COR-L47 (cell line): Measurements from ENCODE around the gene C1GALT1.
"Not testable (repeated sequence)": the region's sequence is repeated elsewhere in the genome, so short reads cannot be mapped to it uniquely, and the experiment has no call there.

Source experiments
- DNase-seq: peaks from one replicate; lab custom pipeline; 2025; lab: John Stamatoyannopoulos, UW

C1GALT1 gene

GRCh38 chr7:7237201-7237977, 55.0 kb downstream of the C1GALT1 start:
- no peak for DNase-seq

DNA sequence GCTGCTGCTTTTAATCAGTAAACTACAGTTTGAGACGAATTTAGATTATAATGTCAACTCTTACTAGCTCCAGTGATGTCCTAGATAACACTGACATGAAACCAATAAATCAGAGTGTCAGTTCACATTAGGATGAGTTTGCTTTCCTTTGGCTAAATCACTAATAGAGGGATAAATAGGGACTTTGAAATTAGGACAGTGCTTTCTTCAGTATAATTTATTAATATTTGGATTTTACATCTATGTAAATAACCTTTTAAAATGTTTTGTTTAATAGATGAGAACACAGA, 55.6 kb downstream of the C1GALT1 start:
- no peak for DNase-seq

- DNase-seq: no peak
These were observed 57.0 kb downstream of the C1GALT1 start for GRCh38 chr7:7239346-7239745.

DNA sequence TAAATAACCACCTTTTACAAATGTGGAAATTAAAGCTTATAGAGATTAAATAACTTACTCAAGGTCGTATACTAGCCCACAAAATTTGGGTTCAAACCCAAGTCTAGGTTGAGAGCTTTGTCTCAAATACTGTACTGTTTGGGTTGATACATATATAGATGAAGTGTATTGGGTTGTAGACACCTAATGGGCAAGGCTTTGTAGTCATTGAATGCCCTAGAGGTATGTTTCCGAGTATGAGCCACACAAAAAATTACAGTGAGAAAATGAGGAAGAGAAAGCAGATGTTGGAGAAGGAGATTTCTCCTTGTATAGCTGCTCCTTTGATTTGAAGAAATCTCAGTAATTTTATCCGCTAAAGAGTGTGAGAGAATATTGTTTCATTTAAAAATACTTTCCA, 60.6 kb downstream of the C1GALT1 start:
- no peak for DNase-seq

DNA sequence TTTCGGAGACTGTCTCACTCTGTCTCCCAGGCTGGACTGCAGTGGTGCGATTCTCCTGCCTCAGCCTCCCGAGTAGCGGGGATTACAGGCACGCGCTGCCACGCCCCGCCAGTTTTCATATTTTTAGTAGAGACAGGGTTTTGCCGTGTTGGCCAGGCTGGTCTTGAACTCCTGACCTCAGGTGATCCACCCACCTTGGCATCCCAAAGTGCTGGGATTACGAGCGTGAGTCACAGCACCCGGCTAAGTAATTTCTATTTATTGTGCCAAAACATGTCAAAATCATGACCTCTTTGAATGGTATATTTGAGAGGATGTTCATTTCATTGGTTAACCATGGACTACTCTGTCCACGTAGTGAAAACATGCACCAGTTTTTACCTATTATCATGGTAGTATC, 62.9 kb downstream of the C1GALT1 start:
- not testable (repeated sequence) for DNase-seq

GRCh38 chr7:7246223-7246622, 63.9 kb downstream of the C1GALT1 start:
- no peak for DNase-seq

DNA sequence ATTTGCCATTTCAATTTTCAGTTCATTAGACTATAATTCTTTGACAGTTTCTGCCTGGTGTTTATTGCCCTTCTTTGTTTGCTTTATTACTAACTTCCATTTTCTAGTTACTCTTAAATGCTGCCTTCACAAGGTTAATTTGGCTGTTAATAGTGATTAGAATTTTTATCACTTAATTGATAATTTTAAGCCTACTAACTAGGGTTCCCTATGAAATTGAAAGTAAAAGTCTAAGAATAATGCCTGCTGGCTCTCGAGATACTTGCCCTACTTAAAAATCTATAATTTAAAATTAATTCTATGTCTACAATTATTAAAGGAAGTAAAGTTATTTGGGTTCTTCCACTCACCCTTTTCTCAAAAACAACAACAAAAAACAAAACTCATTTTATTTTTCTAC, 65.3 kb downstream of the C1GALT1 start:
- DNase-seq: no peak

DNA sequence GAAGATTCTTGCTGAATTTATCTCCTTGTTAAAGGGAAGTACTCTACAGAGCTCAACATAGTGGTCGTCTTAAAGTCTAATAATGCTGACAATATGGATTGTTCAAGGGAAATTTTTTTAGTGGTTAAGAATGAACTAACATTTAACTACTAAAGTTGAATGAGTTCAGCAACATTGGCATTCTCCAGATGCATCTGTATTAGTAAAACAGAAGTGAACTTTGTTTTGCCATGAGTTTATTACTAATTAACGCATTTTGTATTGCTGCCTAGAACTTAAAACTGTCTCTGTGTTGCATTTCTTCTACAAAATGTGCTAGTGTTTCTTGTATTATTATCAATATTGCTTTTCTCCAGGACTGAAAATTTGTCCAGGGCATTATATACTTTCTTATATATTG, 67.5 kb downstream of the C1GALT1 start:
- no peak for DNase-seq

DNA sequence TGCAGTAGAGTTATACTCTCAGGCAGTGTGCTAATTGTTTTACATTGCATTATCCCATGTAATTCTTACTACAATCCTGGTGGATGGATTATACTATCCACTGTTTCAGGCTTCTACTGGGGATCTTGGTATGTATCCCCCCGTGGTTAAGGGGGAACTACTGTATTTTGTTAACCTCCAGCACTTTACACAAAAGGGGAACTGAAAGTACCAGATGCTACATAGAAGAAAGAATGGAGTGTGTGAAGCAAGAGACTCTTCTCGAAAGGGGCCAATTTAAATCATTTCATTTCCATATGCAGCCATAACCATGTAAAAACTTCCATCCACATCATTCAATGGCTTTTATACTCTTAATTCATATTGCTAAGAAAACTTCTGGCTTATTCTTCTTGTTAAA, 69.4 kb downstream of the C1GALT1 start:
- DNase-seq: no peak

DNA sequence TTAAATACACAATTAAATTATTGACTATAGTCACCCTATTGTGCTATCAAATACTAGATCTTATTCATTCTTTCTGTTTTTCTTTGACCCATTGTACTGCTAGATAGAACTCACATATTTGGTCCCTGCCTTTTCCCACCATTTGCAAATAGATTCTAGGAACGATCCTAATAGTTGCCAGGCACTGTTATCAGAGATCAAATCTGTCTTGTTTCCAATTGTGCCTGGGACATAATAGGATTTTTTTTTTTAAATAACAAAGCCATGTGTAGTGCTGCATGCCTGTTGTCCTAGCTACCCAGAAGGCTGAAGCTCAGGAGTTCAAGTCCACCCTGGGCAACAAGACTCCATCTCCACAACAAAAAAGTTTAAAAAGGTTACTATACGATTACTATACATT, 72.0 kb downstream of the C1GALT1 start:
- DNase-seq: no peak

DNA sequence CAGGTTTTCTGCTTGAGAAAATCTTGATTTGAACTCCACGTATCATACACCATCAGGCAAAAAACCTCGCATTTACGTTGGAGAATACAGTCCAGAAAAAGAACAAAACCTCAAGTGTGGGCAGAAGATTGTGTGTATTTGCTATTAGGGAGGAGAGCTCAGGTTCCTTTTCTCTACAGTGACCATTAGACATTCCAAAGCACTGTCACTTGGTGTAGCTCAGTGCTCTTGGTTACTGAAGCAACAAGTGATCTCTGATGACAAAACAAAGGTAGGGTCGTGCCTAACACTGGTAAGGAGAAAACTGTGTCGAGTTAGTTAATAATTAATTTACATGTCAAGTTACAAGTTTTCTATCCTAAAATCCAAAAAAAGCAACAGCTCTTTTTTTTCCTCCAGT, 72.6 kb downstream of the C1GALT1 start:
- DNase-seq: no peak

DNA sequence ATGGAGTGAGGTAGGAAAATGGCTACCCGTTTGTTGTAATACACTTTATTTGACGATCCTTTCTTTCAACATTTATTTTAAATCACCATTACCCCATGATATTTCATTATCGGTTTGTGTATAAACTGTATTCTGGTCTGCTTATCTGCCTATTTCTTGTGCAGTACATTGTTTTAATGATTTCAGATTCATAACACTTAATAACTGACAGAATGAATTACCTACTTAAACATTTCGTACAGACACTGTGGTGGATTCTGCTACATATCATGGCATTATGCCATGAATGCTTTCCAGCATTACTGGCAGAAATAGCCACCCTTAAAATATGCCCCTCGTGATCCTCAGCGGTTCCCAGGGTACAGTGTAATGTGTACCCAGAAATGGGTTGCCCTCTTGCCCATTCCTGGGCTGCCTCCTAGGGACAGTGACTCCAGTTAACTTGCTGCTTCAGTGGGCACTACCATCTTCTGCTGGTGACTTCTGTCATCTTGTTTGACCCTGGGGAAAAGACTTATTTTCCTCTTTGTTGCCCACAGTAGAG, 74.5 kb downstream of the C1GALT1 start:
- DNase-seq: no peak

GRCh38 chr7:7257899-7258692, 75.8 kb downstream of the C1GALT1 start:
- DNase-seq: no peak

DNA sequence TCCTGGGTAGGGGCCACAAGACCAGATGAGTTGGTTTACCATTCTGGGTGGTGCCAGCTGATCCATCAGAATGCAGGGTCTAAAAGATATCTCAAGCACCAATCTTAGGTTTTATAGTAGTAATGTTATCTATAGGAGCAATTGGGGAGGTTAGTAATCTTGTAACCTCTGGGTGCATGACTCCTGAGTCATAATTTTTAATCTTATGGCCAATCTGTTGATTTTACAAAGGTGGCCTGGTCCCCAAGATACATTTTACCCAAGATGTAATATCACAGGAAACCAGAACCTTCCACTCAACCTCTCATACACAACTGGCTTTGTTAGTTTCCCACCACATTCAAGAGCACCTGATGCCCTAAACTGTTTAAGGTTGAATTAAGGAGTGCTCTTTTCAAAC, 79.5 kb downstream of the C1GALT1 start:
- DNase-seq: no peak

DNA sequence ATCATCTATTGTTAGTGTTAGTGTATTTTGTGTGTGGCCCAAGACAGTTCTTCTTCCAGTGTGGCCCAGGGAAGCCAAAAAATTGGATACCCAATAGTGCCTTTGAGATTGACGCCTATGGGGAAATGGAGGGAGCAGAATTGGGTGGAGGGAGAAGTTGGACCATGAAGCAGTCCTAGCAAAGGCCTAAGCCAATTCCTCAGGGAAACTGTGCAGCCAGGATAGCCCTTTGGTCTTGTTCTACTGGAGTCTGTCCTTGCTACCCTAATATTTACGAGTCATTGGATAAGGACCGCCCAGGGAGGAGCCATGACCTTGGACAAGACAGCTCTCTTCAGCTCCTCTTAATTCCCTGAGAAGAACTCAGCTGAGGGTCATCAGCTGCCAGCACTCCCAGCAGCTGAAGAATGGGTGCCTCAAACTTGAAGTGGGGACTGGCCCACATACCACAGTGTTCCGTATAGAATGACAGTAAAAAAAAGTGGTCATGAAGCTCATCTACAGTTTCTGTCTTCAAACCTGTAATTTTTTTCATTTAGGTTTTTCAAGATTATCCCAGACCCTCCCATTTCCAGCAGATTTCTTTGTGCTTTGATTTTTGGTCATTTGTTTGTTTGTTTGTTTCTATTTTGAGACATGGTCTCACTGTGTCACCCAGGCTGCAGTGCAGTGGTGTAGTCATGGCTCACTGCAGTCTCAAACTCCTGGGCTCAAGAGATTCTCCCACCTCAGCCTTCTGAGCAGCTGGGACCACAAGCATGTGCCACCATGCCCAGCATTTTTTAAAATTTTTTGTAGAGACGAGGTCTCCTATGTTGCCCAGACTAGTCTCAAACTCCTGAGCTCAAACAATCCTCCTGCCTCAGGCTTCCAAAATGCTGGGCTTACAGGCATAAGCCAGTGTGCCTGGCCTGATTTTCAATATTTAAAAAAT, 81.2 kb downstream of the C1GALT1 start:
- no peak for DNase-seq

DNA sequence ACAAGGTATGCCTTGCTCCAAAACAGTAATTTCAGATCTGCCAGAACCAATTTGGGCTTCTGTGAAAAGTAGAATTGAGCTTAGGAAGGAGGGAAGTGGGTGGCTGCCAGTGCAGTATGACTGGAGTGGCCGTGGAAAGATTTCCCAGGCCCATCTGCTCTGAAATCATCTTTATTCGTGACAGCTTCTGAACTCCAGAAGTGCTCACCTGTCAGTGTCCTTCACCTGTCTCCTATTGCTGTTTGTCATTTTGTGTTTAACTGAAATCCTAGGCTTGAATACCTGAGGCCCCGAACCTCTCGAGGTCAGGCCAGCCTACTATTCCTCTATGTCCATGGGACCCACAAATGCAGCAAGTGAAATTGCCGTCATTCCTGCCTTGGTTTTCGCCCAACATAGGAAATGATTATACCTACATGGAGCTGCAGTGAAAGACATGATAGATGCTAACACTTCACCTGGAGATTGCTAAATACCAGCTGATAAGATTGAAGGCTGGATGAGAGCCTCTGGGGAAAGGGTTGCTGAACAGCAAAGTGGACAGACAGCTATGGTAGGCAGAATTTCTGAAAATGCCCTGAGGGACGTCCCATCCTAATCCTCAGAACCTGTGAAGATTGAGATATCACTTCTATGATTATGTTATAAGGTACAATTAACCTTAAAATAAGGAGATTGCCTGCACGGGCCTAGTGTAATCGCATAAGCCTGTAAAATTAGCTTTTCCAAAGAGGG, 82.1 kb downstream of the C1GALT1 start:
- no peak for DNase-seq

DNA sequence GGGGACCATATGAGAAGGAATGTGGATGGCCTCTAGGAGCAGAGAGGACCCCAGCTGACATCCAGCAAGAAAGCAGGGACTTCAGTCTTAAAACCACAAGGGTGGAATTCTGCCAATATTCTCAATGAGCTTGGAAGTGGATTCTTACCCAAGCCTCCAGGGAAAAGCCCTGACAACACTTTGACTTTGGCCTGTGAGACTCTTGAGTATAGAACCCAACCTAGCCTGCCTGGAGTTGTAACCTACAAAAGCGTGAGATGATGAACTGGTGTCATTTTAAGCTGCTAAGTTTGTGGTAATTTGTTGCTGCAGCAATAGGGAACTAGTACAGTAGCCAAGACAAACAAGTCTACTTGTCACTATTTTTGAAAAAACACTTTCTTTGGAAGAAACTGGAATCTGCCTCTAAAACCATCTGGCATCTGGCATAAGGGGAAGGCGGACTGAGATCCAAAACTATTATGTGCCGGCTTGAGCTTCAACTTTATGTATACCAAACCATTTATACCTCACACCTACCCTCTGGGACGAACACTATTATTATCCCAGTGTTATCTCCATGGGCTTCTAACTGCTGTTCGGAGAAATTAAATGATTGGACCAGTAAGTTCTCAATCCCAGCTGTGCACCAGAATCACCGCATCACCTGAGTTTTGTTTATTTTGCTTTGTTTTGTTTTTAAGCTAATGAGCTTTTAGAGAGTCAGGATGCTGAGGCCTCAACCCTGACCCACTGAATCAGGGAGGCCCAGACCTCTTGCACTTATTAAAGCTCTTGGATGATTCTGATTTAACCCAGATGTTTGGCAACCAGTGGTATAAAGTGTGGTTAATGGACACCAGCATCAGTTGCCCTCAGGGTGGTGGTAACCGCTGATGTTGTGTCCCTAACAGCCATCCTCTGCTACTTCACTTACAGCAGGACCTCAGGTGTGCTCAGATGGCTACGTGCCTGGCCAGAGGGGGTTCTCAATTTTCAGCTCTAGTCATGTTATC, 83.0 kb downstream of the C1GALT1 start:
- DNase-seq: no peak

GRCh38 chr7:7266257-7266881, 84.0 kb downstream of the C1GALT1 start:
- no peak for DNase-seq

- DNase-seq: no peak
These were observed 88.9 kb downstream of the C1GALT1 start for GRCh38 chr7:7271094-7271874.
